ENCODE data around the gene ARHGAP22. TPM values are rescaled to one million over a fixed set of nuclear protein-coding genes. Genes with fewer than 3 reads are reported as not detected.

The ARHGAP22 gene
- total RNA-seq, 1 donor, result 60.2 TPM

- no peak overlapping the region for H3K4me3 ChIP-seq (ENCODE audit: low read depth, low read length)
- TF ChIP-seq CTCF (IDR thresholded peaks at IDR 0.05; ENCODE audit: insufficient read depth, low read length), result no peak
- no peak for DNase-seq (ENCODE audit: low read depth)
Observed at GRCh38 chr10:48623607-48624132, 18.8 kb upstream of the ARHGAP22 start.

DNA sequence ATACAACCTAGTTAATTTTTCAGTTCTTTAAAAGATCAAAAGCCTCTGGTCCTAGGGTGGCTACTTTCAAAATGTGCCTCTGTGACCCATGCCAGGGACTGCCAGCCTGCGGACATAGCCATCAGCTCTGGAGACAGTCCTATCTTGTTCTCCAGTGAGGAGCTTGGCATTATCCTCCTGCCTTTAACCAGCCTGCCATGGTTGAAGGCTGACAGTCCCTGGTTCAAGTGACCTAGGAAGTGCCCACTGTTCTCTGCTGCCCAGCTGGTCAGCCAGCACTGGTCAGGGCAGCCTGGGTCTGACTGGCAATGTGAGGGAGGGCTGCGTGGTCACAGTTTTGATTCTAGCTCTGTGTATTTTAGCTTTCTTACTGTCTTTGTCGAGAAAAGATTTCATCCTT is 18.1 kb upstream of the ARHGAP22 start:
- no peak for TF ChIP-seq CTCF (IDR thresholded peaks at IDR 0.05; ENCODE audit: insufficient read depth, low read length)
- DNase-seq (ENCODE audit: low read depth), result no peak

DNA sequence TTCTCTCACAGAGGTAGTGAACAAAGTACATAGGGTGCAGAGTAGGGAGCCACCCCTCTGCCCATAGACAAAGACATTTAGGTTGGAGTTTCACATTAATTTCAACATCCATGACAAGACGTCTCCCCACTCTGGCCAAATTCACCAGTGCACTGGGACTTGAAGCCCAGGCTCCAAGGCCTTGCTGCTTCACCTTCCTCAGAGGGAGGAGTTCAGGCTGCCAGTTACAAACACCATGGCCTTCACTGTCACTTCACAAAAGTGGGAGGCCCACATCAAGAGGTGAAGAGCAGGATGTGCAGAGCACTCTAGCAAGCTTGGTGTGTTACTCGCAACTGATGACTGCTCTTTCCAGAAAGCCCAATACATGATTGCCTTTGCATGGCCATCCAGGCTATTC is 15.8 kb upstream of the ARHGAP22 start:
- DNase-seq (ENCODE audit: low read depth), result no peak
- no peak for TF ChIP-seq CTCF (IDR thresholded peaks at IDR 0.05; ENCODE audit: insufficient read depth, low read length)
- no peak overlapping the region for H3K4me3 ChIP-seq (ENCODE audit: low read depth, low read length)

More for the DNA sequence above, 18.1 kb upstream of the ARHGAP22 start:
- no peak overlapping the region for H3K4me3 ChIP-seq (ENCODE audit: low read depth, low read length)

GRCh38 chr10:48616436-48616835 is 11.6 kb upstream of the ARHGAP22 start:
- no peak overlapping the region for H3K4me3 ChIP-seq (ENCODE audit: low read depth, low read length)
- TF ChIP-seq CTCF (IDR thresholded peaks at IDR 0.05; ENCODE audit: insufficient read depth, low read length), result no peak

DNA sequence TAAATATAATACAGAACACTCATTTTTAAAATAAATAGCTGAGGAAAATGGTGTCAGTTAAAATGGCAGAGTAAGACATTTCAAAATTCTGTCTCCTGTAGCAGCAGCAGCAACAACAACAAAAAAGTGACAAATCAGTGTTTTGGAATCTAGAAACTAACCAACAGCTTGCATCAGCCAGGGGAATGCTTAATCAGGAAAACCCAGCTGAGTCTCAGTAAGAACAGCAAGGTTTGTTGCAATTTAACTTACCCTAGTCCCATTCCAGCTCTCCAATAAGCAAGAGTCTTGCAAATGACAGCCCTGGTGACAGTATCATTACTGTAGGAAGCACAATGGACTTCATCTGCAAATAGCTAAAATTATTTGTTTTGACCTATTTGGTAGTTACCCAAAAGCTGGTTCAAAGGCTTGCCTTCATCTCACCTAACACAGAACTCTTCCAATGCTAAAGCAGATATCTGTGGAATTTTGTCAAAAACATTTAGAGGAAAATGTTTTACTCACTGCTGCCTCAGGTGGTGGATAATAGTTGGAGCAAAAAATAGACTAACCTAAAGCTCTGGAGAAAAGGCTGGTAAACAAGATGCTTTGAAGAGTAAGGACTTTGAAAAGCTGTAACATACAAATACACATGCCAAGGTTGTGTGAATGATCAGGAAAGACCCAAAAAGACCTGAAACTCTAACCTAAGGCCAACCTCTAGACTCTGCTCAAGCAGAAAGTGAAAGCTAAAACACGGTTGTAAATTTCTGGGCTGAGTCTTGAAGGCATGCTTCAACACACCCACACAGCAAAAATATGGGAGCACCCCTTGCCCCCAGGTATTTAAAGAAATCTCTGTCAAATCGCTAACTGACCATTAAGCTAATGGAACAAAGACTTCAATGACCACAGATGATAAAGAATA is 9.9 kb upstream of the ARHGAP22 start:
- TF ChIP-seq CTCF (IDR thresholded peaks at IDR 0.05; ENCODE audit: insufficient read depth, low read length), result peak; percentile 44
- peak; percentile 48 for DNase-seq (ENCODE audit: low read depth)
- H3K4me3 ChIP-seq (ENCODE audit: low read depth, low read length), result no peak overlapping the region

More at GRCh38 chr10:48616436-48616835, 11.6 kb upstream of the ARHGAP22 start:
- no peak for DNase-seq (ENCODE audit: low read depth)

- no peak overlapping the region for H3K4me3 ChIP-seq (ENCODE audit: low read depth, low read length)
- no peak for TF ChIP-seq CTCF (IDR thresholded peaks at IDR 0.05; ENCODE audit: insufficient read depth, low read length)
- DNase-seq (ENCODE audit: low read depth), result no peak
Observed at GRCh38 chr10:48613016-48613415, 8.1 kb upstream of the ARHGAP22 start.
